OCI-LY1 (cell line): Measurements from ENCODE around the gene KBTBD8.
A peak's percentile ranks its signal among the peaks of the same experiment; 100 is the strongest.

Source experiments
- H2AFZ ChIP-seq: fragments of 200-600 bp; sonication (generic), shearing (Covaris generic); 2 replicates; pipeline ENCODE4 v1.6.0; 2014; ENCODE audit warnings: antibody characterized with exemption, mild to moderate bottlenecking, low read length
- H3F3A ChIP-seq: fragments of 200-600 bp; sonication (generic), shearing (Covaris generic); 2 replicates; pipeline ENCODE4 v1.6.0; 2014; ENCODE audit warnings: mild to moderate bottlenecking, antibody characterized with exemption, low read length, moderate library complexity; ENCODE audit not compliant: insufficient read depth
- H3K27ac ChIP-seq: fragments of 200-600 bp; sonication (generic); 2 replicates; pipeline ENCODE4 v1.5.1; 2014; ENCODE audit warnings: low read length, mixed run types, mild to moderate bottlenecking, low read depth; ENCODE audit not compliant: poor library complexity, severe bottlenecking
- H3K27me3 ChIP-seq: fragments of 200-600 bp; sonication (generic); 2 replicates; pipeline ENCODE4 v1.6.0; 2014; ENCODE audit warnings: antibody characterized with exemption, mild to moderate bottlenecking, low read length, moderate library complexity; ENCODE audit not compliant: insufficient read depth
- H3K36me3 ChIP-seq: fragments of 200-600 bp; sonication (generic); 2 replicates; pipeline ENCODE4 v1.6.1; 2014; ENCODE audit warnings: mild to moderate bottlenecking, antibody characterized with exemption, low read length, moderate library complexity, mixed read lengths; ENCODE audit not compliant: insufficient read depth
- H3K4me1 ChIP-seq: fragments of 200-600 bp; sonication (generic); 2 replicates; pipeline ENCODE4 v1.5.1; 2014; ENCODE audit warnings: mild to moderate bottlenecking, low read length, moderate library complexity; ENCODE audit not compliant: insufficient read depth, severe bottlenecking
- H3K4me2 ChIP-seq: fragments of 200-600 bp; sonication (generic), shearing (Covaris generic); 2 replicates; pipeline ENCODE4 v1.6.1; 2014; ENCODE audit warnings: low read length
- H3K4me3 ChIP-seq: fragments of 200-600 bp; sonication (generic); 2 replicates; pipeline ENCODE4 v1.5.1; 2014; ENCODE audit warnings: low read length, low read depth, mild to moderate bottlenecking, mixed read lengths; ENCODE audit not compliant: poor library complexity, severe bottlenecking
- H3K79me2 ChIP-seq: fragments of 200-600 bp; shearing (Covaris generic); 2 replicates; pipeline ENCODE4 v1.6.1; 2016; ENCODE audit warnings: mixed run types, low read length, mixed read lengths; ENCODE audit not compliant: insufficient read depth
- H3K9ac ChIP-seq: fragments of 200-600 bp; sonication (generic), shearing (Covaris generic); 2 replicates; pipeline ENCODE4 v1.6.1; 2014; ENCODE audit warnings: mild to moderate bottlenecking, low read length, mixed read lengths
- H3K9me2 ChIP-seq: fragments of 200-600 bp; sonication (generic), shearing (Covaris generic); 2 replicates; pipeline ENCODE4 v1.6.1; 2014; ENCODE audit warnings: low read depth, mild to moderate bottlenecking, low read length, mixed read lengths
- H3K9me3 ChIP-seq: fragments of 200-600 bp; shearing (Covaris generic); 2 replicates; pipeline ENCODE4 v1.6.1; 2014; ENCODE audit warnings: low read length, mixed read lengths
- H4K20me1 ChIP-seq: fragments of 200-600 bp; sonication (generic), shearing (Covaris generic); 2 replicates; pipeline ENCODE4 v1.6.0; 2016; ENCODE audit warnings: mild to moderate bottlenecking, low read length; ENCODE audit not compliant: insufficient read depth
- EZH2 ChIP-seq: fragments of 200-600 bp; sonication (generic), shearing (Covaris generic); IDR thresholded peaks from 2 replicates; pipeline ENCODE4 v1.8.0; 2017; ENCODE audit warnings: borderline replicate concordance, mixed run types, mild to moderate bottlenecking, antibody characterized with exemption, low read length, moderate library complexity, mixed read lengths
- TF ChIP-seq, protein P1 (sequence below): fragments of 200-600 bp; sonication (generic), shearing (Covaris generic); IDR thresholded peaks from 2 replicates; pipeline ENCODE4 v1.5.1; 2017; ENCODE audit warnings: mild to moderate bottlenecking, antibody characterized with exemption, low read length, moderate library complexity, mixed read lengths

The KBTBD8 gene, protein sequence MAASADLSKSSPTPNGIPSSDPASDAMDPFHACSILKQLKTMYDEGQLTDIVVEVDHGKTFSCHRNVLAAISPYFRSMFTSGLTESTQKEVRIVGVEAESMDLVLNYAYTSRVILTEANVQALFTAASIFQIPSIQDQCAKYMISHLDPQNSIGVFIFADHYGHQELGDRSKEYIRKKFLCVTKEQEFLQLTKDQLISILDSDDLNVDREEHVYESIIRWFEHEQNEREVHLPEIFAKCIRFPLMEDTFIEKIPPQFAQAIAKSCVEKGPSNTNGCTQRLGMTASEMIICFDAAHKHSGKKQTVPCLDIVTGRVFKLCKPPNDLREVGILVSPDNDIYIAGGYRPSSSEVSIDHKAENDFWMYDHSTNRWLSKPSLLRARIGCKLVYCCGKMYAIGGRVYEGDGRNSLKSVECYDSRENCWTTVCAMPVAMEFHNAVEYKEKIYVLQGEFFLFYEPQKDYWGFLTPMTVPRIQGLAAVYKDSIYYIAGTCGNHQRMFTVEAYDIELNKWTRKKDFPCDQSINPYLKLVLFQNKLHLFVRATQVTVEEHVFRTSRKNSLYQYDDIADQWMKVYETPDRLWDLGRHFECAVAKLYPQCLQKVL

DNA sequence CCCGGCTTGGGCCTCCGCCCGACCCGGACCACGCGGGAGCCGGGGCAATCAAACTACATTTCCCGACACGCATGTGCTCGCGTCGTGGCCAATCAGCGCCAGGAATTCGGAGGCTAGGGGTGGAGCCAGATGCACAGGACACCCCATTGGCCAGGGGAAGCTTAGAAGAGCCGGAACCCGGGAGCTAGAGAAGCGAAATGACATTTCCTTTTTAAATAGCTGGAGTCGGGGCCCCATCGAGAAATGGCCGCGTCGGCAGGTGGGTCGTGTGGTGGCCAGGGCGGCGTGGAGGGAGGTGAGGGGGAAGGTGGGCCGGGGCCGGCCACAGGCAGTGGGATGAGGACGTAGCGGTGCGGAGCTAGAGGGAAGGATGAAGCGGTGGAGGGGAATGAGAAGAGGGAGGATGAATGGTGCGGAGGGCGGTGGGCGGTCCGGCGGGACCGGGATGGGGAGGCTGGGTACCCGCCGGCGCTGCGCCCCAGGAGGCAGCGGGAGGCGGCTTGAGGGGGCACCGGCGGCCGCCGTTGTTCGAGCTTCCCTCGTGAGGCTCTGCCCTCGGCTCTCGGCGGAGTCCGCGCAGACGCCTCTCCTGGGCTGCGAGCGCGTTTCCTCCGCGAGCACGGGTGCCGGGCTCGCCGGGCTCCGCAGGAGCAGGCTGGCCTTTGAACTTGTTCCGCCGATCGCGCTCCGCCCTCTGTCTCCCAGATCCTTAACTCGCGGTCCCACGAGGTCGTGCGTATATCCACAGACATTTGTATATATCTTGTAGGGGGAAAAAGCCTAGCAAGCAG, at the start of gene KBTBD8:
Gene KBTBD8 (plus strand): TSS at position 195 of the 791 bp plus-strand sequence. CDS start 49 bp downstream, at position 244.
- no peak within 1 kb of the TSS for H3K27ac ChIP-seq
- no peaks in the 10 kb centered on the region for H3K9me3 ChIP-seq
- H3K36me3 ChIP-seq: peaks cover 8% of the 10 kb centered on the region
- H4K20me1 ChIP-seq: no peaks in the 10 kb centered on the region
- no peaks in the 10 kb centered on the region for H3K79me2 ChIP-seq
- TF ChIP-seq EZH2: no peak
- TF ChIP-seq, protein P1, sequence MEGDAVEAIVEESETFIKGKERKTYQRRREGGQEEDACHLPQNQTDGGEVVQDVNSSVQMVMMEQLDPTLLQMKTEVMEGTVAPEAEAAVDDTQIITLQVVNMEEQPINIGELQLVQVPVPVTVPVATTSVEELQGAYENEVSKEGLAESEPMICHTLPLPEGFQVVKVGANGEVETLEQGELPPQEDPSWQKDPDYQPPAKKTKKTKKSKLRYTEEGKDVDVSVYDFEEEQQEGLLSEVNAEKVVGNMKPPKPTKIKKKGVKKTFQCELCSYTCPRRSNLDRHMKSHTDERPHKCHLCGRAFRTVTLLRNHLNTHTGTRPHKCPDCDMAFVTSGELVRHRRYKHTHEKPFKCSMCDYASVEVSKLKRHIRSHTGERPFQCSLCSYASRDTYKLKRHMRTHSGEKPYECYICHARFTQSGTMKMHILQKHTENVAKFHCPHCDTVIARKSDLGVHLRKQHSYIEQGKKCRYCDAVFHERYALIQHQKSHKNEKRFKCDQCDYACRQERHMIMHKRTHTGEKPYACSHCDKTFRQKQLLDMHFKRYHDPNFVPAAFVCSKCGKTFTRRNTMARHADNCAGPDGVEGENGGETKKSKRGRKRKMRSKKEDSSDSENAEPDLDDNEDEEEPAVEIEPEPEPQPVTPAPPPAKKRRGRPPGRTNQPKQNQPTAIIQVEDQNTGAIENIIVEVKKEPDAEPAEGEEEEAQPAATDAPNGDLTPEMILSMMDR: no peak
- H2AFZ ChIP-seq: peak within 1 kb of the TSS; percentile 98; the same call in 1 of the 2 replicates
- no peaks in the 10 kb centered on the region for H3K9me2 ChIP-seq
- no peaks in the 10 kb centered on the region for H3K27me3 ChIP-seq
- H3K9ac ChIP-seq: peak within 1 kb of the TSS; percentile 69
- H3K4me3 ChIP-seq: peak within 1 kb of the TSS; percentile 77
- H3K4me1 ChIP-seq: peaks cover 33% of the 10 kb centered on the region
- peak within 1 kb of the TSS; percentile 97 for H3K4me2 ChIP-seq
- no peaks in the 10 kb centered on the region for H3F3A ChIP-seq

DNA sequence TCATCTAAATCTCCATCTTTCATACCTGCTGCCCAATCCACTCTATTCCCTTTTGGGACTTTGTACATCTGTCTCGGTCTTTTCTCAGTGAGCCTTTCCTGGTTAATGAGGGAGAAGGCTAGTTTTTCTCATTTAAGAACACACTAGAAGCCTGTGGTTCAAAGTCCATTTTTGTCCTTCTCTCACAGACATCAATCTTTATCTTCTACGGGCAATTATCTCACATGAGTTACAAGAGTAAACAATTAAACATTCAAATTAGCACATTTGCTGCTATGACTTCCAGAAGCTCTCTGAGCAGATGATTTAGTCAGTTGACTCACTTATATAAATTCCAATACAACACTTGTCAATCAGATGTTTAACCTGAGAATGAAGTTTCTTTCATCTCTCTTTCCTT, 49.3 kb upstream of the KBTBD8 start:
- Histone ChIP-seq H3K79me2 (no peaks in the 10 kb centered on the region), H3K36me3 (no peaks in the 10 kb centered on the region), H3K4me3 (no peak overlapping the region), H3K9me3 (no peaks in the 10 kb centered on the region), H3K27ac (no peak overlapping the region), H3K9ac (no peak overlapping the region), H3K4me2 (no peak overlapping the region), H3F3A (no peaks in the 10 kb centered on the region), H2AFZ (no peak overlapping the region), H4K20me1 (no peaks in the 10 kb centered on the region), H3K9me2 (no peaks in the 10 kb centered on the region), H3K4me1 (no peaks in the 10 kb centered on the region), H3K27me3 (0 out of 2 replicates have a peak, but pooled peaks cover 2% of the 10 kb centered on the region)
- TF ChIP-seq, protein P1: no peak
- no peak for TF ChIP-seq EZH2

DNA sequence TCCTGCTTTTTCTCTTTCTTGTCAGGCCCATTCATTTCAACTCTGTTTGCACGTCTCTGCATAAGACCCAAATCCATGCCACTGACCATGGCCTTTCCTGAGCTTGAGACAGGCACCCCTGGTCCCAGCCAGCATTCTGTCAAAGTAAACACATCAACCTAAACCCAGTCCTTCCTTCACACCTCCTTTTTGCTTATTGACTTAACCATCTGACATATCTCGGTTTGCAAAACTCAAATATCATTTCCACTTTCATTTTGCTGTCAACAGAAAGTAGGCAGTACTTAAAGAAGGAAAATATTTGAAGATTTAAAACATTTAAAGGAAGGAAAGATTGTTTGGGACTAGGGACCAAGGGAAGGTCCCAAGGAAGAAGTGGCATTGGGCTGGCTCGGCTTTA, 48.2 kb upstream of the KBTBD8 start:
- Histone ChIP-seq H3K9me3 (no peaks in the 10 kb centered on the region), H3K79me2 (no peaks in the 10 kb centered on the region), H3K27ac (no peak overlapping the region), H3F3A (no peaks in the 10 kb centered on the region), H4K20me1 (no peaks in the 10 kb centered on the region), H3K27me3 (no peaks in the 10 kb centered on the region), H3K4me1 (no peaks in the 10 kb centered on the region), H3K4me3 (no peak overlapping the region), H3K36me3 (no peaks in the 10 kb centered on the region), H3K9me2 (no peaks in the 10 kb centered on the region), H3K9ac (no peak overlapping the region), H2AFZ (no peak overlapping the region), H3K4me2 (no peak overlapping the region)
- TF ChIP-seq EZH2: no peak
- TF ChIP-seq, protein P1: no peak
